GM21786 (cell line): ENCODE results near the gene STARD3.

ENCODE experiments used
- ATAC-seq: cut with Tn5 transposase; IDR thresholded peaks from one replicate; pipeline ENCODE4 v1.9.1; 2021; ENCODE audit not compliant: unreplicated experiment

Gene STARD3

DNA sequence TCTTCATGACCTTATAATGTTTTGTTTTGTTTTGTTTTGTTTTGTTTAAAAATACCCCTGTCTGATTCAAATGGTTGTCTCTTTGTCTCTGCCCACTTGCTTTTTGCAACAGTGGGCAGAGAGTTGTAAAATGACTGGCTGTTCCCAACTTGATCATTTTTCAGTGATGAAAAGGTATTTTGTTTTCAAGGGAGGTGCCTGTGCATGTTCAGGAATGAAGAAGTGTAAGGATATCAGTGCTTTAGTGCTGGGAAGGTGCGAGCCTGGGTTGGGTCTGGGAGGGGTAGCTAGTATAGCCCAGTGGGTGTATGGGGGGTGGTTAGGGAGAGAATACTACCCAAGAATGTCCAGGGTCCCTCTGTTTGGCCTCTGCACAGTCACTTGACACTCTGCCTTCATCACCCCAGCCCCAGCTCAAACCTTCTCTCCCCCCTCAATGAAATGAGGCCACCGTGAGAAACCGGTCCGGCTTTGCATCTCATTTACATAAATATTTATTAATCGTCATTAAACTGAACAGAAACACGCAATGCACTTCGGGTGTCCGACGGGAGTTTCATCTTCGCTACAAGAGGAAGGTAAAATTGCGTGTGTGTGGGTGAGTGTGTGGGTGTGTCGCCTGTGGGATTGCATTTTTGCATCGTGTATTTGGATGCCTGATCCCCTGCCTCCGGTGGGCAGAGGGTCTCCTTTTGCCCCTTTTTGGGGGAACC is 33.5 kb upstream of the STARD3 start:
- ATAC-seq = no peak

DNA sequence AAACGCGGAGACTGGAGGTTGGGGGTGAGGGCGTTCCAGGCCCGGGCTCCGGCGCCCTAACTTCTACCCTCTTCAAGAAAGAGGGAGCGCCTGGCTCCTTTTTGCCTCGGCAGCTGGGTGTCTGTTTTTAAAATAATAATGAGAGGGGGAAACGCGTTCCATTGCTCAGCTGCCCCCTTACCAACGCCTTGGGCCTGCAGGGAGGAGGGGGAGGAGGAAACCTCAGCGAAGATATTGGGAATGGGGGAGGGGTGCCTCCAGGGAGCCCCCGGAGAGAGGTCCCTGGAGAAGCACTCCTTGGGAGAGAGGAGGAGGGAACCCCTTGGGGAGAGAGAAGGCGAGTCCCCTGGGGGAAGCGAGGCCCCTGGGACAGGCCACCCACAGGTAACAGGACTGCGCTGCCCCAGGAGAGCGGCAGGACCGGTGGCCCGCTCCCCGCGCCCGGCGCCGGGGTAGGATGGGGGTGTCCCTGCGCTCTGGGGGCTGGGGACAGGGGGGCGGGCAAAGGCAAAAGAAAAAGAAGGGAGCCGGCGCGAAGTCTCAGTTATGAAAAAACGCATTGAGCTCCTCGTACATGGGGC is 31.9 kb upstream of the STARD3 start:
- ATAC-seq = no peak

DNA sequence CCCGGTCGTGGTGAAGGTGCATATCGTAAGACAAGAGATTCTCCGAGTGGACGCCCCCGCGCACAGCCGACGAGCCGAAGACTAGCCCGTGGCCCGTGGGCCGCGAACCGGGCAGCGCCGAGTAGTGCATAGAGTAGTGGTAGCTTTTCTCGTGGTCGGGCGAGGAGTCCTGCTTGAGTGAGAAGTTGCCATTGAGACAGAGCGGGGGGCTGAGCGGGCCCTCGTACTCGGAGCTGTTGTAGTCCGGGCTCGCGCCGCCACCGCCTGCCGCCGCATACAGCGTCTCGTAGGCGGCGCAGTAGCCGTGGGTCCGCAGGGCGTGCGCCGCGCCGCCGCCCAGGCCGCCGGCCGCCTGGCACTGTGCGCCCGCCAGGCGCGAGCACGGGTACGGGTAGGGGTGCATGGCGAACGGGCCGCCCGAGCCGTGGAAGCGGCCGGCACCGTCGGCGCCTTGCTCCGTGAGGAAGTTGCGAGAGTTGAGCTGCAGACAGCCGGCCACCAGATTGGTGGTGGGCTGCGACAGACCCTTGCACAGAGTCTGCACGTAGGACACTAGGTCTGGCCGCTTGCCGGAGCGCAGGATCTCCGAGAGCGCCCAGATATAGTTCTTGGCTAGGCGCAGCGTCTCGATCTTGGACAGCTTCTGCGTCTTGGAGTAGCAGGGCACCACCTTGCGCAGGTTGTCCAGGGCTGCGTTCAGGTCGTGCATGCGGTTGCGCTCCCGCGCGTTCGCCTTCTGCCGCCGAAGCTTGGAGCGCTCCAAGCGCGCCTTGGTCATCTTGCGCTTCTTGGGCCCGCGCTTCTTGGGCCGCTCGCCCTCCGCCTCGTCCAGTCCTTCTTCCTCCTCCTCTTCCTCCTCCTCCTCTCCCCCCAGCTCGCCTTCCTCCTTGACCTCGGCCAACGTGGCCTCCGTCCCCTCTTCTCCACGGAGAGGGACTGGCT is 31.2 kb upstream of the STARD3 start:
- ATAC-seq = no peak

DNA sequence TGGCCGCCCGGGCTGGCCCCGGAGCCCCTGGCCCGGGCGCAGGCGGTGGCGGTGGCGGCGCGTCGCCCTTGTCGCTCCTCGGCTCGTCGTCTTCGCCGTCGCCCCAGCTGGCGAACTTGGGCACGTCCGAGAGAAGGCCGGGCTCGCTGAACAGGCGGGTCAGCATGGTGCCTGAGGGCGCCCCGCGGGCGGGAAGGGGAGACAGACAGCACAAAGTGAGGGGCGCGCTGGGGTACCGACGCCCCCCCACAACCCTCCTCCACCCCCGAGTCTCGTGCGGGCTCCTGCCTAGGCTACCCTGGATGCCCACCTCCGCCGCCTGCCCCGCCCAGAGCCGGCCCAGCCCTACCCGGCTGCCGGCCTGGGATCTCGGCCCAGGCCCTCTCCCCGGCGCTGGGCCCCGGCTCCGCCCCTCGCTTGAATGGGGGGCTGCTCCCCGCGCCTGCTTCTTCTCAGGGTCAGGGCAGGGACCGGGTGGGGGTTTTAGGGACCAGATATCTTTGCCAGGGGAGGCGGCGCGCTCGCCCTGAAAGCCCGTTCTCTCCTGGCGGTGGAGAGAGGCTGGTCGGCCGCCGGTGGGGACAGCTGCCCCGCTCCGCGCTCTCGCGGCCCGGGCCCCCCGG is 30.4 kb upstream of the STARD3 start:
- ATAC-seq = no peak

GRCh38 chr17:39607057-39607850 is 29.7 kb upstream of the STARD3 start:
- ATAC-seq = no peak

GRCh38 chr17:39607851-39608130 is 29.2 kb upstream of the STARD3 start, which contains the start of gene NEUROD2:
TSS of gene NEUROD2 (minus strand) at chr17:39607920. CDS start at chr17:39606599, 1,321 bp downstream.
- no peak for ATAC-seq

DNA sequence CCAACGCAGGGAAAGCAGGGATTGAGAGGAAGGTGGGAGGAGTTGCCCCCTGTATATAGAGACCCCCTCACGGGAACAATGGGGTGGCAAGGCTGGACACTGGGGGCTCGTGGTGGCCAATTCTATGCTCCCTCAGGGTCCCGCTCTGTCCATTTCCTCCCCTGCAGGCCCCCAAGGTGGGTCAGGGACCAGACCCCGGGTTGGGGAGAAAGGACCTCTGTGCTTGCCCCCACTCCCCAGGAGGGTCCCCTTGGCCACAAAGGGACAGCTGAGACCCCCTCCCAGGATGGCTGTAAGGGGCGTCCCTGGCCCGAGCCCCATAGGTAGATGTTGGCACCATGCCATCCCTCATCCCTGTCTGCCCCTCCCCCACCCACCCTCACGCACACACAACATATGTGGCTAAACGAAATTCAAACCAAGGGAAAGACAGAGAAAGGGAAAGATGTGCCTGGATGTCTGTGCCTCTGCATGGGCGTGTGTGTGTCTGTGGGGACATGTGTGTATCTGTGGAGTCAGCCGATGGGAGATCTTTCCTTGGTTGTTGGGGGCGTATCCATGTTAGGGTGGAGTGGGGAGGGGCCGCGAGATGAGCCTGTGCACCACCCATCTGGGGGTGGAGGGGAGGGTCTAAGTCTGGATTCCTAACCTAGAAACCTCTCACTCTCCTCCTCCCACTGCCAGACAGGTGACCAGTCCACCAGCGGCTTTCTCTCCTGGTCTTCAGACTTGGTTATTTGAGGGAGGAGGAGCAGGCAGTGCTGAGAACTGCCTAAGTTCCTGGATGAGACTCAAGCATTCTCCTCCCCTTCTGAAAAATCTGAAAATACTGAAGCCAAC is 28.6 kb upstream of the STARD3 start:
- ATAC-seq = no peak

DNA sequence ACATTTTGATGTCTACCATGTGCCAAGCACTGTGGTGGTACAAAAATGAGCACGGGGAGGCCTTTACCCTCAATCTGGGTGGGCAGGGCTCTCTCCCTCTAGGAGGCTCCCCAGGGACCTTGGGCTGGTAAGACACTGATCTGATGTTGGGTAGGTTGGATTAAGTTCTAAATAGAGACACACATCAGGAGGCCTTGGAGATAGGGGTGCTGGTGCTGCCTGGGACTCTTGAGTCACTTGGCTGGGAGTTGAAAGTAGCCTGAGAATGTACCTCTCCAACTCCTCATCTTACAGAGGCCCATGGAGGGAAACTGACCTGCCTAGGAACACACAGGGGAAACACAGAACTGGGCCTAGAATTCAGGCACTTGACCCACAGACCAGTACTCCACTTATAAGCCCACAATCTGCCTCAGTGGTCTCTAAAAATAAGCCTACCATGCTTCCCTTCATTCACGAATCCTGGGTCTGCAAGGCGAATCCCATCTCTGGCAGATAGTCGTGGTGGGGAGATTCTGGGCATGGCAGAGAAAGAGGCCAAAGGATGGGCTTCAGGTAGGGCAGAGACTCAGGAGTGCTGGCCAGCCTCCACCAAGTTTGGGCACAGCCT is 27.4 kb upstream of the STARD3 start:
- ATAC-seq = no peak

- no peak for ATAC-seq
These were observed 25.4 kb upstream of the STARD3 start for GRCh38 chr17:39611401-39612112.

GRCh38 chr17:39612291-39612894 is 24.6 kb upstream of the STARD3 start:
- ATAC-seq = no peak

- ATAC-seq = no peak
These were observed 23.9 kb upstream of the STARD3 start for GRCh38 chr17:39612935-39613464.

DNA sequence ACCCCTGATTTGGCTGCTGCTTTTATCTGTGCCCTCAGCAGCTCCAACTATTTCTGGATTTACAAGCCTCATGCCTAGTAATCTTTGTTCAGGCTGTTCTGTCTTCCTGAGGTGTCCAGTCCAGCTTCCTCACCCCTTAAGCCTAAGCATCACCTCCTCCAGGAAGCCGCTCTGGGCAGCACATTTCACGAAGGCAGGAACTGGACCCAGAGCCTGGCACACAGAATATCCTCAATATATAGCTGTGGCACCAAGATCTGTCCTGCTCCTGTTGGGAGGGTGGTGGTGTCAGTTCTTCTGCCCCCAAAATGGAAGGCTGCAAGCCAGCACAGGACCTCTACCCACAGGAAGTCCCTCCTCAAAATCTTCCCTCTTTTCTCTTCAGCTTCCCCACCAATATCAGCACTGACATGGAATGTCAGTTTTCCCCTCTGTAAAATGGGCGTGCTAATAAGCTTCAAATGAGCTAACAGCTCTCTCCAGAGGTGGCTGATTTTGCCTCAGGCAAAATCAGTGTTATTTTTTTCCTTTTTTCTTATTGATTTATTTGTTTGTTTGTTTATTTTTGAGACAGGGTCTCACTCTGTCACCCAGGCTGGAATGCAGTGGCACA is 22.3 kb upstream of the STARD3 start:
- no peak for ATAC-seq

- no peak for ATAC-seq
These were observed 21.5 kb upstream of the STARD3 start for GRCh38 chr17:39615434-39615833.

DNA sequence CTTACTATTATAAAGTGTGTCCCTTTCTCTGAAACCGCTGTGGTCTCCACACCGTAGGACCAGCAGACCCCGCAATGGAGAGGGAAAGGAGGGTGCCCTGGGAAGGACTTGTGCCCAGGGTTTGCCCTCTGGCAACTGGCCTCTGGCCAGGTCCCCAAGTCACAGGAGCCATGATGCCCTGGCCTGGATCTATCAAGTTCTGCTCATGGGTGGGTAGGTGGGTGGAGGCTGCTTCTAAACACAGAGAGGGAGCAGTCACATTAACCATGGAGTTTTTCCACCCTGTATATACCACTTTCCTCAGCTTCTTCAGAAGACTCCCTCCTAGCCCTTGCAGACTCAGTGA is 19.9 kb upstream of the STARD3 start:
- no peak for ATAC-seq

DNA sequence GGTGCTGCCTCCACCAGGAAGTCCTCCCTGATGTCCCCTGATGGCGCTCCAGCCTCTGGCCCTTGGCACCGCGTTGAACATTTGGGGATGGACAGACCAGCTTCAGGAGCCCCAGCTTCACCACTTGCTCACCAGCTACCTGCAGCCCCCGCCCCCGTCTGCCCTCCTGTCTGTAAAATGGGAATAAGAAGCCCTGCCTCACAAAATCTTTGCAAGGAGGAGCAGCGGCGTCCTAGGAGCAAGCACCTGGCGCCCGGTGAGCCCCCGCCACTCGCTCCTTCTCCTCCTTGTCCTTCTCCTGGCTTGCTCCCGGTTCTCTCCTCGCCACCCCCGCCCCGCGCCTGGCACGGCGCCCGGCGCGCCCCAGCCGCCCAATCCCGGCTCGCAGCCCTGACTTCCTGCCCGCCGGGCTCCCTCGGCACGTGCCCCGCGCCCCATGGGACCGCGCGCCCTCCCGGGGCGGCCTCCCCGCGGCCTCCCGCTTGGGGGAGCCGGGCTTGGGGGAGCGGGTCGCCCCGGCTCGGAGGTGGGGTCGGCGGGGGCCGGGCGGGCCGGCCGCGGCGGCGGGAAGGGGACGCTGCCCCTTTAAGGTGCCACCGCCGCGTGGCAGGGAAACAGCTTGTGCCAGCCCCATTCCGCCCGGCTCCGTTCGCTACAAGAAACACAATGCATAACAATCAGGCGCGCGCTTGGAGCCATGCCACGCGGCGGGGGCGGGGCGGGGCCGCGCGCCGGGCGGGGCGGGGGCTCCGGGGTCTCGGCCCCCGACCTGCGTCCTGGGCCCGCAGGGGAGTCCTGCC is 19.3 kb upstream of the STARD3 start:
- ATAC-seq = no peak

DNA sequence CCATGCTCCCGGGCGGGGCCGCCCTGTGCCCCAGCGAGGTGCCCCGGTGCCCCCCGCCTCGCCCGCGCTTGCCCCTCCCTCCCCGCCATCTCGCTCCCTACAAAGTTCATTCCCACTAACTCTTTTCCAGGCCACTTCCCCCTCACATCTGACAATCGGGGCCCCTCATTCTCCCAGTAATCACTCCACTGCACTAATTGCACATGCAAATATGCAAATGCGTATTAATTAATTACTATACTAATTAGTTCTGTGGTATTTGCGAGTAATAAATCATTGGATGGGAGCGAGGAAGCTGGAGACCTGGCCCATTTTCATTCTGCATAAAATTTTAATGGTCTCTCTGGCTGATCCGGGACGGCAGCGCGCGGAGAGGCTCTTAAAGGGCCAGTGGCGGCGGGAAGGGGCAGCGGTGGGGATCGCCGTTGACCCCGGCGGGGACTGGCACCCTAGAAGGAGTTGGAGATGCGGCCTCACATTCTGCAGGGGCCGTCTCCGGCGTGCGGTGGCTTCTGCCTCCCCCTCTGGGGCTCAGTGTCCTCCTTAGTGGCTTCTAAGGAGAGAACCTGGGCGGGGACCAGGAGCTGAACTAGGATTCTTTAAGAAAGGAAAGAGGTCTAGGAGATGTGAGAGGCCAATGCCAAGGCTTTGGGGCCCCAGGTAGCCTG is 18.6 kb upstream of the STARD3 start:
- no peak for ATAC-seq
